Ovary (tissue), 9 donors: Measurements from ENCODE around the gene RPGRIP1L. TPM values are rescaled to one million over a fixed set of nuclear protein-coding genes. Genes with fewer than 3 reads are reported as not detected.
"Not testable (repeated sequence)": the region's sequence is repeated elsewhere in the genome, so short reads cannot be mapped to it uniquely, and the experiment has no call there.

Experiments used
- DNase-seq, 5 donors: peaks; one replicate each; pipeline ENCODE4 v3.0.0-alpha.2; 2019 to 2020
- H3K27ac ChIP-seq, 2 donors: fragments of 200-600 bp; one replicate each; pipeline versions ENCODE4 v1.5.1 to v1.8.0; 2019 to 2022
- H3K27me3 ChIP-seq: fragments of 200-600 bp; one replicate; pipeline ENCODE4 v1.8.0; 2022
- H3K36me3 ChIP-seq: fragments of 200-600 bp; sonication (generic); one replicate; pipeline ENCODE4 v1.5.1; 2019
- H3K4me1 ChIP-seq: one replicate; pipeline ENCODE4 v1.8.1; 2013; ENCODE audit warnings: mild to moderate bottlenecking, moderate library complexity; ENCODE audit not compliant: insufficient read depth
- H3K4me3 ChIP-seq: fragments of 200-600 bp; sonication (generic); one replicate; pipeline ENCODE4 v1.5.1; 2017
- H3K9me3 ChIP-seq, 2 donors: fragments of 200-600 bp in 1 of 2; sonication (generic) in 1 of 2; one replicate each; pipeline versions ENCODE4 v1.5.1 to v1.8.1; 2013 to 2019; ENCODE audit warnings: mild to moderate bottlenecking in 1 of 2, moderate library complexity in 1 of 2
- EP300 ChIP-seq: sonication (generic); formaldehyde crosslinking; IDR thresholded peaks from one replicate; pipeline ENCODE4 v1.6.1; 2017; ENCODE audit warnings: antibody characterized with exemption
- POLR2A ChIP-seq: fragments of 450-650 bp; IDR thresholded peaks from one replicate; pipeline ENCODE4 v1.6.1; 2017; ENCODE audit warnings: antibody characterized with exemption, mild to moderate bottlenecking, moderate library complexity
- WGBS, 3 donors: extraction: QIAGEN DNeasy Blood & Tissue Kit in 1 of 3; methylation state at CpG; one replicate each; pipeline versions ENCODE4 v1.1.5 to v1.1.7; 2013 to 2017; 5-methylcytosine and 5-hydroxymethylcytosine counted together
- intact Hi-C, 4 donors: fragments of 100-400 bp; cut with DNase I; formaldehyde crosslinking; loops; one replicate each; pipeline versions ENCODE4 v1.11.0 to v1.15.1; 2022 to 2023
- polyA plus RNA-seq, 2 donors: library from polyadenylated mRNA; stranded (reverse); fragments of 200-250 nt in 1 of 2; fragments of 350-450 nt in 1 of 2; fragmentation: Illumina TruSeq in 1 of 2; extraction: RNeasy Lipid Tissue Mini Kit (QIAGEN cat#74804) in 1 of 2; gene quantifications; one replicate each; pipeline ENCODE4 v1.2.3, GENCODE V29; 2013 to 2014
- total RNA-seq, 7 donors: library from RNA; depleted of rRNA in 2 of 7; stranded (reverse); fragments of >200 nt in 2 of 7; fragmentation: NEBNext Ultra II Directional in 3 of 7; extraction: Animal tissue kit (Norgen Biotek cat#: 25700) in 3 of 7; gene quantifications; one replicate each; pipeline versions ENCODE4 v1.1.0 to v1.2.4, GENCODE V29; 2016 to 2023
- TF ChIP-seq, protein P1 (sequence below), 3 donors: fragments of 450-650 bp in 2 of 3; fragments of 200-600 bp in 1 of 3; IDR thresholded peaks; one replicate each; pipeline versions ENCODE4 v1.5.1 to v1.8.0; 2016 to 2022; ENCODE audit warnings: antibody characterized with exemption in 3 of 3, mild to moderate bottlenecking in 1 of 3
- donor health status: DM: no; HTN: no; CAD: no; lungs with moderate emphysema.
- donor health status: DM: no; HTN: no; CAD: no.
- donor health status: Bipolar disorder and iron deficiency.
- donor health status: DM: yes; HTN: yes; CAD: no.
- donor health status: DM: no; HTN: no; CAD: no.
- donor health status: DM: yes; HTN: yes; CAD: no.

The RPGRIP1L gene
- total and polyA plus RNA-seq, 9 donors: 1.7 to 12.1 (median 7.7) TPM

DNA sequence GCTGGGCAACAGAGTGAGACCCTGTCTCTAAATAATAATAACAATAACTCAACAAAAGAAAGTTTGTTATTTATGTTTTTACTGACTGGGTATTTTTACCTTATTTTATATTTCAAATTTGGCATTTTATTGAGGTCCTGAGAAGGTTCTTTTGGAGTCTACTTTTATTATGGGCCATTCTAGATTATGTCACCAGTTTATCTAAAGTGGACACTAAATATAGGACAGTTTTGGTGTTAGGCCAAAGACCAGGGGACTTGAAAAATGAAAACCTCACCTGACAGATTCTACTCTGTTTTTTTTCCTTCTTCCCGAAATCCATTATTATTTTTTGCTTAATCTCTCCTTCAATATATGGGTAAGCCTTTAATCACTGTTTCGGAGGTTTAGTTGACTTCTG lies 8.4 kb upstream of the RPGRIP1L start:
- TF ChIP-seq EP300 (no peak), POLR2A (no peak)
- TF ChIP-seq, protein P1, sequence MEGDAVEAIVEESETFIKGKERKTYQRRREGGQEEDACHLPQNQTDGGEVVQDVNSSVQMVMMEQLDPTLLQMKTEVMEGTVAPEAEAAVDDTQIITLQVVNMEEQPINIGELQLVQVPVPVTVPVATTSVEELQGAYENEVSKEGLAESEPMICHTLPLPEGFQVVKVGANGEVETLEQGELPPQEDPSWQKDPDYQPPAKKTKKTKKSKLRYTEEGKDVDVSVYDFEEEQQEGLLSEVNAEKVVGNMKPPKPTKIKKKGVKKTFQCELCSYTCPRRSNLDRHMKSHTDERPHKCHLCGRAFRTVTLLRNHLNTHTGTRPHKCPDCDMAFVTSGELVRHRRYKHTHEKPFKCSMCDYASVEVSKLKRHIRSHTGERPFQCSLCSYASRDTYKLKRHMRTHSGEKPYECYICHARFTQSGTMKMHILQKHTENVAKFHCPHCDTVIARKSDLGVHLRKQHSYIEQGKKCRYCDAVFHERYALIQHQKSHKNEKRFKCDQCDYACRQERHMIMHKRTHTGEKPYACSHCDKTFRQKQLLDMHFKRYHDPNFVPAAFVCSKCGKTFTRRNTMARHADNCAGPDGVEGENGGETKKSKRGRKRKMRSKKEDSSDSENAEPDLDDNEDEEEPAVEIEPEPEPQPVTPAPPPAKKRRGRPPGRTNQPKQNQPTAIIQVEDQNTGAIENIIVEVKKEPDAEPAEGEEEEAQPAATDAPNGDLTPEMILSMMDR (IDR thresholded peaks at IDR 0.05): no peak
- H3K36me3 ChIP-seq: no peaks in the 10 kb centered on the region
- H3K4me3 ChIP-seq: no peak overlapping the region
- peaks cover 2% of the 10 kb centered on the region for H3K4me1 ChIP-seq
- H3K27ac ChIP-seq: no peak overlapping the region
- H3K27me3 ChIP-seq: no peaks in the 10 kb centered on the region
- no peaks in the 10 kb centered on the region for H3K9me3 ChIP-seq
- intact Hi-C loops: no loop called here
- 96 to 98% (median 98%) methylated on average over 2 of the region's 2 CpGs for WGBS, 3 donors
- no peak for DNase-seq

DNA sequence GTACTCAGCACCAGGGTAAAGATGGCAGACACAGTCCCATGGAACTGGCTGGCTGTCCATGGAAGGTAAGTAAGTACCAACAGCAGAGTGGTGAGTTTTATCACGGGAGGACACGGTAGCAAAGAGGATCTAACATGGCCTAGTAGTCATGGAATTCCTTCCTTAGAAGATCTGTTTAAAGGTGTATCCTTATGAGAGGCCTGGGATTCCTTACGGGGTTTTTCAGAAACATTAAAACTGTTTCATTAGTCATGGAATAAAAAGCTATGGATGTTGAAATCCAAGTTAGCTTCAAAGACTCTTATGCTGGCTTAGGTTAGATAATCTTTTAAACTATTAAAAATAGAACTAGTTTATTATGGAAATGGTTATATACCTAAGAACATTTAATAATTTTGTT lies 7.7 kb upstream of the RPGRIP1L start:
- Histone ChIP-seq H3K27ac (no peak overlapping the region), H3K27me3 (no peaks in the 10 kb centered on the region), H3K4me3 (no peak overlapping the region), H3K36me3 (no peaks in the 10 kb centered on the region), H3K4me1 (peaks cover 2% of the 10 kb centered on the region), H3K9me3 (no peaks in the 10 kb centered on the region)
- 70 to 93% (median 85%) methylated on average over 3 of the region's 3 CpGs for WGBS, 3 donors
- no peak for DNase-seq
- intact Hi-C loops: no loop called here
- no peak for TF ChIP-seq EP300
- no peak for TF ChIP-seq POLR2A

DNA sequence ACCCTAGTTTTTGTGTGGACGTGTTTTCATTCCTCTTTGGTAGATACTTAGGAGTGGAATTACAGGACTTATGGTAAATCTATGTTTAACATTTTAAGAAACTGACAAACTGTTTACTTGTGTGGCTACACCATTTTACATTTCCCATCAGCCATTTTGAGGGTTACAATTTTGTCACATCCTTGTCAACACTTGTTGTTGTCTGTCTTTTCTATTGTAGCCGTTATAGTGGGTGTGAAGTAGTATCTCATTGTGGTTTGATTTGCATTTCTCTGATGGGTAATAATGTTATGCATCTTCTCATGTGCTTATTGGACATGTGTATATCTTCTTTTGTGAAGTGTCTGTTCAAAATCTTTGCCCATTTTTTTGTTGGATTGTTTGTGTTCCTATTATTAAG lies 4.8 kb upstream of the RPGRIP1L start:
- no peak for DNase-seq
- no peaks in the 10 kb centered on the region for H3K36me3 ChIP-seq
- no peaks in the 10 kb centered on the region for H3K9me3 ChIP-seq
- H3K4me3 ChIP-seq: no peak overlapping the region
- no peaks in the 10 kb centered on the region for H3K27me3 ChIP-seq
- peaks cover 4% of the 10 kb centered on the region for H3K4me1 ChIP-seq
- 90 to 94% (median 90%) methylated on average over 2 of the region's 2 CpGs for WGBS, 3 donors
- TF ChIP-seq EP300: no peak
- TF ChIP-seq, protein P1 (IDR thresholded peaks at IDR 0.05): no peak
- no peak for TF ChIP-seq POLR2A
- intact Hi-C loops: no loop called here
- no peak overlapping the region for H3K27ac ChIP-seq

DNA sequence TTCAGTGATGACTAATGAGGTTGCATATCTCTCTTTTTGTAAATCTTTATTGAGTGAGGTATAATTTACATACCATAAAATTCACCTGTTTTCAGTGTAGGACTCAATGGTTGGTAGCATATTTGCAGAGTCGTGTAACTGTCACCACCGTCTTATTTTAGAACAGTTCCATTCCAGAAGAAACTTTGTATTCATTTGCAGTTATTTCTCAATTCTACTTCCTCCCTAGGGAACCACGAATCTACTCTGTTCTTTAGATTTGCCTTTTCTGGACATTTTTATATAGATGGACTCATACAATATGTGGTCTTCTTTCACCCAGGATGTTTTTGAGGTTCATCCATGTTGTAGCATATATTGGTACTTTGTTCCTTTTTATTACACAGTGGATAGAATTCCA lies 4.0 kb upstream of the RPGRIP1L start:
- Histone ChIP-seq H3K27ac (no peak overlapping the region), H3K4me3 (no peak overlapping the region), H3K9me3 (no peaks in the 10 kb centered on the region), H3K27me3 (no peaks in the 10 kb centered on the region), H3K36me3 (no peaks in the 10 kb centered on the region), H3K4me1 (peaks cover 4% of the 10 kb centered on the region)
- no peak for TF ChIP-seq POLR2A
- TF ChIP-seq EP300: no peak
- TF ChIP-seq, protein P1 (IDR thresholded peaks at IDR 0.05): no peak
- intact Hi-C loops: no loop called here
- WGBS, 3 donors: 83 to 87% (median 85%) methylated on average over 3 of the region's 3 CpGs
- DNase-seq: no peak

DNA sequence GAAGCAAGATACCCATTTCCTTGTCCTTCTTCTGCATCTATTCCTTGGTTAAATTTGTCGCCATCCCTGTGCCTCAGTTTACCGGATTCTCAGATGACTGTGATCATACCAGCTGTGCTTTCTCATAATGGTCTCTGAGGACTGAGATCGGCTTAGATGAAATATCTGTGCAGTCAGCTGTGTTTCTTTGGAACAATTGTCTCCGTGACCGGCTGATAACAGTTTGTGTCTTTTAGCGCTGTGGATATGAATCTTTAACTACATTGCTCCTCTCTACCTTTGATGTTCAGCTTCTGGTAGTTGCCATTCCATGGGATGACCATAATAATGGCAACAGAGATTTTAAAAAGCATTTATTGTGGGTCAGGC lies 770 bp upstream of the RPGRIP1L start:
- peak overlapping the region in 1 of 2 donors; percentile 29 for H3K27ac ChIP-seq
- intact Hi-C loops: no loop called here
- TF ChIP-seq POLR2A: no peak
- TF ChIP-seq, protein P1 (IDR thresholded peaks at IDR 0.05): no peak
- no peak for TF ChIP-seq EP300
- peak overlapping the region; percentile 41 for H3K4me3 ChIP-seq
- H3K27me3 ChIP-seq: no peaks in the 10 kb centered on the region
- no peak for DNase-seq
- H3K9me3 ChIP-seq: no peaks in the 10 kb centered on the region
- peaks cover 4% of the 10 kb centered on the region for H3K4me1 ChIP-seq
- WGBS, 3 donors: 3 to 8% (median 3%) methylated on average over 6 of the region's 6 CpGs
- H3K36me3 ChIP-seq: no peaks in the 10 kb centered on the region

DNA sequence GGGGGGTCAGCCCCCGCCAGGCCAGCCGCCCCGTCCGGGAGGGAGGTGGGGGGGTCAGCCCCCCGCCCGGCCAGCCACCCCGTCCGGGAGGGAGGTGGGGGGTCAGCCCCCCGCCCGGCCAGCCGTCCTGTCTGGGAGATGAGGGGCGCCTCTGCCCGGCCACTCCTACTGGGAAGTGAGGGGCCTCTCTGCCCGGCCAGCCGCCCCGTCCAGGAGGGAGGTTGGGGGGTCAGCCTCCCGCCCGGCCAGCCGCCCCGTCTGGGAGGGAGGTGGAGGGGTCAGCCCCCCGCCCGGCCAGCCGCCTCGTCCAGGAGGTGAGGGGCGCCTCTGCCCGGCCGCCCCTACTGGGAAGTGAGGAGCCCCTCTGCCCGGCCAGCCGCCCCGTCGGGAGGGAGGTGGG lies 5.4 kb downstream of the RPGRIP1L start:
- intact Hi-C loops, H3K4me1 ChIP-seq, H3K36me3 ChIP-seq, H3K27ac ChIP-seq, H3K9me3 ChIP-seq, H3K4me3 ChIP-seq, DNase-seq, H3K27me3 ChIP-seq: not testable (repeated sequence)
- 95 to 97% methylated on average over 4 to 27 of the region's 31 CpGs; no CpG with 5 or more reads in 1 of the 3 donors for WGBS, 3 donors
